ENCODE data around the gene MIA.
"Not testable (repeated sequence)": the region's sequence is repeated elsewhere in the genome, so short reads cannot be mapped to it uniquely, and the experiment has no call there.

MIA gene

DNA sequence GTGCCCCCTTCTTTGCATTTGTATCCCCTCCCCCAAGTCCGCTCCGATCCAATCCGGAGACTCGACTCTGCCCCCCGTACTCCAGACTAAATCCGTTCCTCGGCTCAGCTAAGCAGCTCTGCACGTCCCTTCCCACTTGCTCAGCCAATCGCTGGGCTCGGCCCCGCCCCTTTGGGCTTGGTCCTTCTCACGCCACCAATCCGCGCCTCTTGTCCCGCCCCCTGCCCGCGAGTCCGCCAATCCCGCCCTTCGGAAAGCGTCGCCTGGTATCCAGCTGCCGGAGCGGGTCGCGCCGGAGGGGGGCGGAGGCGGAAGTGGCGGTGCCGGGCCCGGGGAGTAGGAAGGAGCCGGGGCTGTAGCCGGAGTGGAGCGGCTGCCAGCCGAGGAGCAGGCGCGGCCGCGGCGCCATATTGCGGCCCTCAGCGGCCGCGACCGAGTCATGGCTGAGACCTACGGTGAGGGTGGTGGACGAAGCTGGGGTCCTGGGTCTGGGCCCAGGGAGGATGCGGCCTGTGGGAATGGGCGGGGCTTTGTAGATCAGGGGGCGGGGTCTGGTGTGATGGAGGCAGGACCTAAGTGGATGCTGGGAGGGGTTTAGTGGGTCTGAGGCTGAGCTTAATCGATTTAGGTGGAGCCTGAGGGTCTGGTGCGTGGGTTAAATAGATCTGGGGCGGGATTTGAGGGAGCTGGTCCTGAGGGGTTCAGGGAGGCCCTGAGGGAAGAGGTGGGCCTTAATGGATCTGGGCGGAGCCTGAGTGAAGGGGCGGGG is 2.8 kb downstream of the MIA start, which contains the start of gene RAB4B:
Gene RAB4B (plus strand): TSS at position 311 of the 769 bp plus-strand sequence. CDS start 129 bp downstream, at position 440.
- peak; percentile 92 to 100 (median 99) for DNase-seq

DNA sequence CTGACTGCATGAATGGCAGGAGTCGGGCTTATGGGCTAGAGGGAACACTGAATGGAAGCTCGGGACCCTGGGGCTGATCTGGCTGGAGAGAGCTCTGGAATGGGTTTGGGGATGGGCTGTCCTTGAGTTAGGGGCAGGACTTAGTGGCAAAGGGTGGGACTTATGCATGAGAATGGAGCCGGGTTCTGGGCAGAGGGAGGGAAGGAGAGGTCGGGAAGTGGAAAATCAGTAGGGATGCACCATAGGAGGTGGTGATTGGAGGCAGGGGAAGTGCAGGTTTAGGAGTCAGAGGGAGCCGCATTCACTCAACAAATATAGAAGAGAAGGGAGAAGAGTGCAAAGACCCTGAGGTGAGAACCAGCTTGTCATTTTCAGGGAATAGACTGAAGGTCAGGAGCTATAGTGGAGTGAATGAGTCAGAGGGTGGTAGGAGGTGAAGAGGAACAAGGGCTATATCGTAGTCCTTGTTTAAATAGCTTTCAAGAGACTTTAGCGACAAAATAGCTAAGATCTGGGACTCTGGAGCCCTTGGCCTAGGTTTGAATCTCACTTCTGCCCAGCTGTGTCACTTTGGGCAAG is 3.5 kb downstream of the MIA start:
- DNase-seq, result no peak

DNA sequence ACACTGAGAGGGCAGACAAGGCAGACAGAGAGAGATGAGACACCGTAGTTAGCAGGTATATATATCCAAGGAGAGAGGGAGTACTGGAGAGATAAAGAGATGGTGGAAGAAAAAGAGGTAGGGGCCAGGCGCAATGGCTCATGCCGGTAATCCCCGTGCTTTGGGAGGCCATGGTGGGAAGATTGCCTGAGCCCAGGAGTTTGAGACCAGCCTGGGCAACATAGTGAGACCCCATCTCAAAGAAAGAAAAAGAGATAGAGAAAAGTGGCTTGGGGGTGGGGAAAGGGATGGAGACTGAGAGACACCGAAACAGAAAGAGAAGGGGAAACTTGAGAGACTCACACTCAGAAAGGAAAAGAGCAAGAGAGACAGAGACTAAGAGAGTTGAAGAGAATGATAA is 5.3 kb downstream of the MIA start:
- DNase-seq, result no peak

DNA sequence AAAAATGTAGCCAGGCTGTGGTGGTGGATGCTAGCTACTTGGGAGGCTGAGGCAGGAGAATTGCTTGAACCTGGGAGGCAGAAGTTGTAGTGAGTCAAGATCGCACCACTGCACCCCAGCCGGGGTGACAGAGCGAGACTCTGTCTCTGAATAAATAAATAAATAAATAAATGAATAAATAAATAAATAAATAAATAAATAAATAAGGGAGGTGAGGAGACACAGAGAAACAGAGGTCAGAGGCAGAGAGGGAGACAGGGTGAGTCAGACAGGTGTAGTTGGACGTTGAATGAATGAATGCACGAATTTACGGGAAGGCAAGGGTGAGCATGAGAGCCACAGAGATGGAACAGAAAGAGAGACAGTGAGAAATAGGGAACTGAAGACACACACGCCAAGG is 5.8 kb downstream of the MIA start:
- DNase-seq, result no peak

DNA sequence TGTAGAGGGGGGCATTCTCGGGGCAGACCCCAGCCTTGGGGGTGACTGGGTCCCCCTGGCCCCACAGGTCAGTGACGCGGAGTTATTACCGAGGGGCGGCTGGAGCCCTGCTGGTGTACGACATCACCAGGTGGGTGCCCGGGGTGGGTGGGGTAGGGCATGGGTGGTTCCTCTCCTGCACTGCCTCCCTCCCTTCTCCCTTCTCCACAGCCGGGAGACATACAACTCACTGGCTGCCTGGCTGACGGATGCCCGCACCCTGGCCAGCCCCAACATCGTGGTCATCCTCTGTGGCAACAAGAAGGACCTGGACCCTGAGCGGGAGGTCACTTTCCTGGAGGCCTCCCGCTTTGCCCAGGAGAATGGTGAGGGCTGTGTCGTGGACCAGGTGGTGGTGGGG is 8.4 kb downstream of the MIA start:
- DNase-seq, result no peak

DNA sequence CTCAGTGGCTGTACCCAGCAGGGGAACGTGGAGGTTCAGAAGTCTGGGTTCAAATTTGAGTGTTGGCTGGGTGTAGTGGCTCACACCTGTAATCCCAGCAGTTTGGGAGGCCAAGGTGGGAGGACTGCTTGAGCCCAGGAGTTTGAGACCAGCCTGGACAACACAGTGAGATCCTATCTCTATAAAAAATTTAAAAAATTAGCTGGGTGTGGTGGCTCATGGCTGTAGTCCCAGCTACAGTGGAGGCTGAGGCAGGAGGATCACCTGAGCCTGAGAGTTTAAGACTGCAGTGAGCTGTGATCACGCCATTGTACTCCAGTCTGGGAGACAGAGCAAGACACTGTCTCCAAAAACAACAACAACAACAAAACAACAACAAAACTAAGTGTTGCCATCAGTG is 8.8 kb downstream of the MIA start:
- not testable (repeated sequence) for DNase-seq

DNA sequence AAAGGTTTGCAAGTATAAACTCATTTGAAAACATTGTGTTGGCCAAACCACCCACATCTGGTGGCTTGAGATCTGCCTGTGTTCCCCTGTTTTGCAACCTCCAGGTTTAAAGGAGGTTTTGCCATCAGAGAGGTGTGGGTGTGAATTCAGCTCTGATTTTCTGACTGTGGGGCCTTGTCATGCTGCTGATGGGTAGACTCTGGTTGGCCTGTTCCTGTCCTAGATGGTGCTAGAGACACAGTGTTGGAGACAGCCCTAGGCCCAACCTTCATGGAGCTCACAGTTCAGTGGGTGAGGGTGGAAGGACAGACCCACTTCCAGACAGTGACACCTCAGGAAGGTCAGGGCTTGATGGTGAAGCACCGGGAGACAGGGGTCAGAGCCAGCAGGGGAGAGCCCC is 10.2 kb downstream of the MIA start:
- DNase-seq, result no peak

DNA sequence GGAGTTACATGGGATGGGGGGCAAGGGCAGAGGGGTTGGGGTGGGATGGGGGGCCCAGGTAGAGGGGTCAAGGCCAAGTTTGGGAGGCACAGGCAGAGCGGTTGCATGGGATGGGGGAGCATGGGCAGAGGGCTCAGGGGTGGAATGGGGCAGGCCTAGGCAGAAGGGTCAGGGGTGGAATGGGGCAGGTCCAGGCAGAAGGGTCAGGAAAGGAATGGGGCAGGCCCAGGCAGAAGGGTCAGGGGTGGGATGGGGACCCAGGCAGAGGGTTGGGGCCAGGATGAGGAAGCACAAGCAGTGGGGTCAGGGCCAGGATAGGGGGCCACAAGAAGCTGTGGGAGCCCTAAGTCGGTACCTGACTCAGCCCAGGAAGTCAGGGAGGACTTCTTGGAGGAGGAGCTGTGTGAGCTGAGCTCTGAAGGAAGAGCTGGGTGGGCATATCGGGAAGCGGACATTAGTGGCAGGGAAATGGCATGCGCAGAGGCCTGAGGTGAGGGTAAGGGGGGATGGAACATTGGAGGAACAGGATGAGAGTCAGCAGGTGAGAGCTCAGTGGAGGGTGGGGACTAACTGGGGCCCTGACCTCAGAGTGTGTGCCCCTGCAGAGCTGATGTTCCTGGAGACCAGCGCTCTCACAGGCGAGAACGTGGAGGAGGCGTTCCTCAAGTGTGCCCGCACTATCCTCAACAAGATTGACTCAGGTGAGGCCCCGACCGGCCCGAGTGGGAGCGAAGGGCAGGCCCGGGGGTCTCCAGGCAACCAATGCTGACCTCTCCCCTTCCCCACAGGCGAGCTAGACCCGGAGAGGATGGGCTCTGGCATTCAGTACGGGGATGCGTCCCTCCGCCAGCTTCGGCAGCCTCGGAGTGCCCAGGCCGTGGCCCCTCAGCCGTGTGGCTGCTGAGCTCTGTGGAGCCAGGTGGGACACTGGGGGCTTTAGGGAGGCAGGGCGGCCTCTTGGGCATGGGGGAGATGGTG is 11.0 kb downstream of the MIA start:
- no peak for DNase-seq

DNA sequence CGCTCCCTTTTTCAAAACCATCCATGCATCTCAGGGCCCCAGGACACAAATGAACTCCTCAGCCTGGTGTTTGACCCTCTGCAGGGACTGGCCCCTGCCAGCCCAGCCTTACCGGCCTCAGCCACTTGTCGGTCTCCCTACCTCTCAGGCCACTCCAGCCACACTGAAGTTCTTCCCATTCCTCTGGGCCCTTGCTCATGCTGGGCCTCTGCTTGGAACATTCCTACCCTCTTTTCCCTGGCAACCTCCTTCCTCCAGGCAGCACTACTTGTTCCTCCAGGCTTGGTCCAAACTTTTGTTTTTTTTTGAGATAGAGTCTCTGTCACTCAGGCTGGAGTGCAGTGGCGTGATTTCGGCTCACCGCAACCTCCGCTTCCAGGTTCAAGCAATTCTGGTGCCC is 16.0 kb downstream of the MIA start:
- DNase-seq, result peak in 1 of 51 donors; percentile 27

DNA sequence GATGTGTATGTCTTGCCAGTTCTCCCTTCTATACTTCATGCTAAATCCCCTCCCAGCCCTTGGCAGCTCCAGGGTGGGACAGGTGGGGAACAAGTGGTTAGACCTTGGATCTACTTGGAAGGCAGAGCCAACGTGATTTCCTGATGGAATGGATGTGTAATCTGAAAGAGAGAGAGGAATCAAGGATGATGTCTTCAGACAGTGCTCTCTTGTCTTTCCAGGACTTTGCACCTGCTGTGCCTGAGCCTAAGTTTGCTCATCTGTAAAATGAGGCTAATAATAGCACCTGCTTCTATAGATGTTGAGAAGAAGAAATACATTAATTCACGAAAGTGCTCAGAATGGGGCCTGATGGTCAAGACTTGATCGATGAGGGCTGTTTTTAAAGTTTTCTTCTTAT is 16.7 kb downstream of the MIA start:
- DNase-seq, result no peak

DNA sequence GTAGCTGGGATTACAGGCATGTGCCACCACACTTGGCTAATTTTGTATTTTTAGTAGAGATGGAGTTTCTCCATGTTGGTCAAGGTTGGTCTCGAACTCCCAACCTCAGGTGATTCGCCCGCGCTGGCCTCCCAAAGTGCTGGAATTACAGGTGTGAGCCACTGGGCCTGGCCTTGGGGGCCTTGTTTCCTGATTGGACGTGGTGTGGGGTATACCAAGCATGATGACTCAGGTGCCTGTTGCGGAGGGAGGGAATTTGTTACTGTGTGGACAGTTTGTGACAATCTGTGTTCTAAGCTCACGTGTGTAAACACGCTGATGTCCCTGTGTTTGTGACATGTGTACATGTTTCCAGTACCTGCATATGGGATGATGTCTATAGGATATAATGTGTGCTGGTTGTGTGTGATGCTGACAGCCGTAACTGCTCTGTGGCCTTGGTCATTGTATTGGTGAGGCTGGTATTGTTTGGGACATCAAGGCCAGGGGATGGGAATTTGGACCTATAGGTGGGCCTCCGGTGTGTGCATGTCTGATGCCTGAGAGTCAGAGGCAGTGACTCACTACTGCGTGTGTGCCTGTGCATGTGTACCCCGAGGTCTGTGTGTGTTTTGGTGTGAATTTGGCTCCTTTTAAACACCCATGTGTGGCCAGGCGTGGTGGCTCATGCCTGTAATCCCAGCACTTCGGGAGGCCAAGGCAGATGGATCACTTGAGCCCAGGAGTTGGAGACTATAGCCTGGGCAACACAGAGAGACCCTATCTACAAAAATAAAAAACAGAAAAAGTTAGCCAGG is 22.0 kb downstream of the MIA start:
- no peak for DNase-seq

DNA sequence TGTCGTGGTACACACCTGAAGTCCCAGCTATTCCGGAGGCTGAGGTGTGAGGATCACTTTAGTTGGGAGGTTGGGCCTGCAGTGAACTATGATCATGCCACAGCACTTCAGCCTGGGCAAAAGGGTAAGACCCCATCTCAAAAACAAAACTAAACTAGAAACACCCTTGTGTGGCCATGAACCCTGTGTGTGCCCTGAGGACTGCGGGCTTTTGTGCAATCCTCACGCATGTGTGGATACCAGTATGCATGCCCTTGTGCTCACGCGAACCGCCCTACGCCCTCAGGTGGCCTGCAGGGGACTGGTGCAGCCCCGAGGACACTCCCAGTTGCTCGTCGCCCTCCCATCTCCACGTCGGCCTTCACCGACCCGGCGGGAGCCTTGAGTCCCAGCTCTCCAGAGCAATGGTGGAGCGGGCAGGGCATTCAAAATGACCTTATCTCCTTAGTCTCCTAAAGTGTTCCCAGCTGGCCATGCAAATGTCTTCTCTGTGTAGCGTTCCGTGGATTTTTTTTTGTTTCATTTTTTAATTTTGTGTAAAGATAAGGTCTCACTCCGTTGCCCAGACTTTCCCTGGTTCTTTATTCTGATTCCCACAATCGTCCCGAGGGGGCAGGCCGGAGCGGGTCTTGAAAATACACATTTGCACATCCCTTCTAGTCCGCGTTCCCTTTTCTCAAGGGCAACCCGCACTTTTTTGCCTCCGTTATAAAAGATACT is 22.8 kb downstream of the MIA start:
- DNase-seq, result peak in 14 of 51 donors; percentile 19 to 59 (median 38)

DNA sequence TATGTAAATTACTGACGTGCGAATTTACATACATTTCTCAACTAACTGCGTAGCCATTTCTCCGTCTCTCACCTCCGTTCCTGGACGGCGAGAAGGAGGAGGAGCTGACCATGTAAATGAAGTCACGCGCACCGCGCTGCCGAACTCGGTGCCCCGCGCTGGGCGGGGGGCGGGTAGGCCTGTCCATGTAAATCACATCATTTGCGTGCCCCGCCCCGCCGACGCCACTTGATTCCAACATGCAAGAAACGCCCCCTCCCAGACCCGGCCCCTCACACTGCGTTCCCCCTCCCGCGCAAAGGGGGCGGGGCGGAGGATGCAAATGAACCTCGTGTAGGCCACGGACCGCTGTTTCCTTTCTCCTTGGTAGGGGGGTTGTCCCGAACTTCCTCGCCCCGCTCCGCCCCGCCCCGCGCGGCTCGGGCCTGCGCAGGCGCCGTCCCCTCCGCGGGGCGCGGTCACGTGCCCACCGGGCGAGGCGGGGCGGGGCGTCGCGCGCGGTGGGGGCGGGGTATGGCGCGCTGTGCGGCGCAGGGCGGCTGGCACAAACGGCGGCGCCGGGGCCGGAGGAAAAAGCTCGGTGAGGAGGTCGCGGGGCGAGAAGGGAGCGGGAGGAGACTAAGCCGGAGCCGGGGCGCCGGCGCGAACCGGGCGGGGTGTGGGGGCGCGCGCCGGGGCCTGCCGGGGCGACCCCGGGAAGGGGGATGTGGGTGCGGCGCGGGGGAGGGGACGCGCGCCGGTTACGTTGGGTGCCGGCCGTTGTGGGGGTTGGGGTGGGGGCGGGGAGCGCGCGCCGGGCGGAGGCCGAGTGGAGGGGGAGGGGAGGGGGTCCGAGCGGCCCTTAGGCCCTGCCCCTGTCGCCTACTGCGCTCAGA is 23.6 kb downstream of the MIA start, which contains the start of gene EGLN2:
Gene EGLN2 (plus strand): TSS at position 509 of the 875 bp plus-strand sequence. CDS start 1,382 bp downstream, outside the sequence.
- peak; percentile 78 to 100 (median 99) for DNase-seq

DNA sequence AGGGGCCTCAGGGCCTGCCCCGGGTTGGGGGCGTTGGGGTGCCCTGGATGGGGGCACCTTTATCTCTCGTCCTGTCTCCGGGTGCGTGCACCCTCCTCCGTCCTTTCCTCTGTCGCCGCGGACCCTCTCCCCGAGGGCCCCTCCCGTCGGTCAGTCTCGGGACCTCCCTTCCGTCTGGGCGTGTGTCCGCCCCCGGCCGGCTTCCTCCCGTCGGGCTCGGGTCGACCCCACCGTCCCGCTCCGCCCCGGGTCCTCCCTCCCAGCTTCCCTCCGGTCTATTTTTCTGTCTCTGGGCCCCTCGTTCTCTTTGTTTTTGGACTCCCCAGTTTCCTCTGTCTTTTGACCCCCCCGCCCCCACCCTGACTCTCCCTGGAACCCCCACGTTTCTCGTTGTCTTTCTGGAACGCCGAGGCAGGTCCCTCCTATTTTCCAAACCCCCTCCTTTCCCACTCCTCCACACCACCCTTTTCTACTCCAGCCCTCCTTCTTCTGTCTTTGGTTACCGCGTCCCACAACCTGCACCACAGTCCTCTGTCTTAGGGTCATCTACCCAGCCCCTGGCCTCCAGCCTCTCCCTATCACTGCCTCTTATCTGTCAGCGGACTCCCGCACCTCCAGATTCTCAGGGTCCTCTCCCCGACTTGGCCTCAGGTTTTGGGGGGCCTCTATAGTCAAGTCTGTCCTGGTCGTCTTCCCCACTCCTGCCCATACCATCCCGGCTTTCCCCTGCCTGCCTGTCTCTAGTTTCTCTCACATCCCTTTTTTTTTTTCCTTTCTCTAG is 24.4 kb downstream of the MIA start:
- DNase-seq, result peak in 10 of 51 donors; percentile 21 to 55 (median 39)

DNA sequence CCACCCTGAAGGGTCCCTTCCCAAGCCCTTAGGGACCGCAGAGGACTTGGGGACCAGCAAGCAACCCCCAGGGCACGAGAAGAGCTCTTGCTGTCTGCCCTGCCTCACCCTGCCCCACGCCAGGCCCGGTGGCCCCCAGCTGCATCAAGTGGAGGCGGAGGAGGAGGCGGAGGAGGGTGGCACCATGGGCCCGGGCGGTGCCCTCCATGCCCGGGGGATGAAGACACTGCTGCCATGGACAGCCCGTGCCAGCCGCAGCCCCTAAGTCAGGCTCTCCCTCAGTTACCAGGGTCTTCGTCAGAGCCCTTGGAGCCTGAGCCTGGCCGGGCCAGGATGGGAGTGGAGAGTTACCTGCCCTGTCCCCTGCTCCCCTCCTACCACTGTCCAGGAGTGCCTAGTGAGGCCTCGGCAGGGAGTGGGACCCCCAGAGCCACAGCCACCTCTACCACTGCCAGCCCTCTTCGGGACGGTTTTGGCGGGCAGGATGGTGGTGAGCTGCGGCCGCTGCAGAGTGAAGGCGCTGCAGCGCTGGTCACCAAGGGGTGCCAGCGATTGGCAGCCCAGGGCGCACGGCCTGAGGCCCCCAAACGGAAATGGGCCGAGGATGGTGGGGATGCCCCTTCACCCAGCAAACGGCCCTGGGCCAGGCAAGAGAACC is 25.1 kb downstream of the MIA start:
- peak in 2 of 51 donors; percentile 12 to 26 for DNase-seq

DNA sequence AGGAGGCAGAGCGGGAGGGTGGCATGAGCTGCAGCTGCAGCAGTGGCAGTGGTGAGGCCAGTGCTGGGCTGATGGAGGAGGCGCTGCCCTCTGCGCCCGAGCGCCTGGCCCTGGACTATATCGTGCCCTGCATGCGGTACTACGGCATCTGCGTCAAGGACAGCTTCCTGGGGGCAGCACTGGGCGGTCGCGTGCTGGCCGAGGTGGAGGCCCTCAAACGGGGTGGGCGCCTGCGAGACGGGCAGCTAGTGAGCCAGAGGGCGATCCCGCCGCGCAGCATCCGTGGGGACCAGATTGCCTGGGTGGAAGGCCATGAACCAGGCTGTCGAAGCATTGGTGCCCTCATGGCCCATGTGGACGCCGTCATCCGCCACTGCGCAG is 25.7 kb downstream of the MIA start:
- DNase-seq, result peak in 1 of 51 donors; percentile 38

DNA sequence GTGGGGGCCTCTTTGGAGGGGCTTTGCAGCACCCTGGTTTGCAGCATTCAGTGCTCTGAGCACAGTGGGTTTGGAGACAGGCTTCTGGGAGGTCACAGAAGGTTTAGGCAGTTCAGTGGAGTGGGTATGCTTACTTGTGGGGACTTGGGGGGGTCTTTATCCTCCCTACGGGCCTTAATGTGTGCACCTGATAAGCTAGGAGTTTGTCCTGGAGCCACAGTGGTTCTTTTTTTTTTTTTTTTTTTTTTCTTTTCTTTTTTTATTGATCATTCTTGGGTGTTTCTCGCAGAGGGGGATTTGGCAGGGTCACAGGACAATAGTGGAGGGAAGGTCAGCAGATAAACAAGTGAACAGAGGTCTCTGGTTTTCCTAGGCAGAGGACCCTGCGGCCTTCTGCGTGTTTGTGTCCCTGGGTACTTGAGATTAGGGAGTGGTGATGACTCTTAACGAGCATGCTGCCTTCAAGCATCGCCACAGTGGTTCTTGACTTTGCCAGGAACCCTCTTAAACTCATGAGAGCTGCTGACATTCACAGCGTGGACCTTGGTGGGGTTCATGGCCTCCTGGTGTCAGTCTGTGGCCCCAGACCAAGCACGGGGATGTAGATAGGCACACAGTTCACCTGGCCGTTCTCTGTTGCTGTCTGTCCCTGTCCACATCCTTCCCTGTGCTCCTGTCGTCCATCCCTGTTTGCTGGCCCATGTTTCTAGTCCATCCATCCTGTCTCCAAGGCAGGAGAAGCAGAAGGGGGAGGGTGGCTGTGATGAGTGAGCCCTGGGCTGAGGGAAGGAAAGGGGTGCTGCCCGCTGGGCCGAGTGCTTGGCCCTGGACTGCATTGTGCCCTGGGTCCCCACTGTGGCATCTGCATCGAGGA is 26.3 kb downstream of the MIA start:
- DNase-seq, result no peak
